Naive thymus-derived CD4-positive, alpha-beta T cell (primary cell): Measurements from ENCODE around the gene CAVIN1. TPM values are rescaled to one million over a fixed set of nuclear protein-coding genes. Genes with fewer than 3 reads are reported as not detected.
"Not testable (repeated sequence)": the region's sequence is repeated elsewhere in the genome, so short reads cannot be mapped to it uniquely, and the experiment has no call there.

ENCODE experiments used
- ATAC-seq: fragments of 150-1000 bp; cut with Tn5 transposase; 2 replicates; pipeline ENCODE4 v1.10.0; 2021; ENCODE audit warnings: mild to moderate bottlenecking, moderate library complexity
- CTCF ChIA-PET: fragments of 350-600 bp; sonication (Branson Sonifier 250); formaldehyde crosslinking; loops from one replicate; lab custom pipeline; 2021; ENCODE audit warnings: antibody characterized with exemption; lab: Charles Lee
- POLR2A ChIA-PET: fragments of 350-600 bp; sonication (Branson Sonifier 250); formaldehyde crosslinking; loops from one replicate; lab custom pipeline; 2021; ENCODE audit warnings: antibody characterized with exemption, inconsistent platforms; lab: Charles Lee
- DNase-seq, 9 donors: peaks; one replicate each; pipeline versions ENCODE4 v3.0.0 to v3.0.0-alpha.2; 2020 to 2022; ENCODE audit warnings: mixed read lengths in 1 of 9
- H3K27ac ChIP-seq: one replicate; pipeline ENCODE4 v1.7.0; 2013; ENCODE audit warnings: mild to moderate bottlenecking, low read depth, low read length, moderate library complexity
- H3K27me3 ChIP-seq, 2 donors: one replicate each; pipeline ENCODE4 v1.7.0; 2013; ENCODE audit warnings: low read length in 2 of 2, mild to moderate bottlenecking in 2 of 2, moderate library complexity in 2 of 2; ENCODE audit not compliant: control insufficient read depth in 2 of 2, insufficient read depth in 2 of 2
- H3K36me3 ChIP-seq, 3 experiments: 1 replicate in 2 of 3; 2 replicates in 1 of 3; pipeline ENCODE4 v1.7.0; 2013; ENCODE audit warnings: low read length in 3 of 3, mild to moderate bottlenecking in 3 of 3, moderate library complexity in 1 of 3; ENCODE audit not compliant: insufficient read depth in 3 of 3, control insufficient read depth in 2 of 3
- H3K4me1 ChIP-seq, 2 donors: one replicate each; pipeline ENCODE4 v1.7.0; 2013; ENCODE audit warnings: low read length in 2 of 2, mild to moderate bottlenecking in 2 of 2, moderate library complexity in 1 of 2; ENCODE audit not compliant: control insufficient read depth in 2 of 2, insufficient read depth in 2 of 2
- H3K4me3 ChIP-seq: 2 replicates; pipeline ENCODE4 v1.7.0; 2013; ENCODE audit warnings: mild to moderate bottlenecking, low read length
- H3K9me3 ChIP-seq, 3 experiments: 1 replicate in 2 of 3; 2 replicates in 1 of 3; pipeline ENCODE4 v1.7.0; 2013; ENCODE audit warnings: low read length in 3 of 3; ENCODE audit not compliant: control insufficient read depth in 2 of 3
- H3K27ac Mint-ChIP-seq, 9 donors: one replicate each; pipeline ENCODE4 v1.8.0; 2020 to 2022; ENCODE audit warnings: mixed read lengths in 9 of 9, mild to moderate bottlenecking in 8 of 9, moderate library complexity in 5 of 9, inconsistent platforms in 2 of 9
- H3K27me3 Mint-ChIP-seq, 5 donors: one replicate each; pipeline ENCODE4 v1.8.0; 2021 to 2022; ENCODE audit warnings: mixed read lengths in 5 of 5, mild to moderate bottlenecking in 1 of 5
- H3K36me3 Mint-ChIP-seq, 5 donors: one replicate each; pipeline ENCODE4 v1.8.0; 2020 to 2022; ENCODE audit warnings: mixed read lengths in 5 of 5, mild to moderate bottlenecking in 3 of 5, inconsistent platforms in 1 of 5
- H3K4me1 Mint-ChIP-seq, 7 donors: one replicate each; pipeline ENCODE4 v1.8.0; 2020 to 2022; ENCODE audit warnings: mixed read lengths in 7 of 7, mild to moderate bottlenecking in 3 of 7, inconsistent platforms in 1 of 7
- H3K4me3 Mint-ChIP-seq, 10 donors: one replicate each; pipeline ENCODE4 v1.8.0; 2020 to 2022; ENCODE audit warnings: mild to moderate bottlenecking in 10 of 10, mixed read lengths in 10 of 10, moderate library complexity in 6 of 10, inconsistent platforms in 2 of 10
- H3K9me3 Mint-ChIP-seq, 11 donors: one replicate each; pipeline ENCODE4 v1.8.0; 2020 to 2022; ENCODE audit warnings: mixed read lengths in 11 of 11, mild to moderate bottlenecking in 4 of 11, inconsistent platforms in 1 of 11, moderate library complexity in 1 of 11
- intact Hi-C, 2 donors: fragments of 100-400 bp; cut with micrococcal nuclease; formaldehyde crosslinking; loops; one replicate each; pipeline ENCODE4 v1.15.1; 2023
- polyA plus RNA-seq, 2 donors: library from polyadenylated mRNA; unstranded; fragments of 300-500 nt; fragmentation: Illumina TruSeq; gene quantifications; one replicate each; pipeline ENCODE4 v1.2.3, GENCODE V29; 2021
- total RNA-seq, 6 experiments: library from RNA in 5 of 6; stranded (reverse) in 5 of 6; gene quantifications; 1 replicate in 5 of 6; 2 replicates in 1 of 6; pipeline ENCODE4 v1.2.3 and lab custom pipeline; 2021 to 2026

The CAVIN1 gene
- total and polyA plus RNA-seq, 7 experiments from 2014 or later = 0.25 to 3.8 (median 0.81) TPM; not detected in 2

- Mint-ChIP-seq H3K4me1 (peaks cover 24 to 47% (median 40%) of the 10 kb centered on the region in 7 donors), H3K9me3 (peaks cover 0 to 2% (median 0%) of the 10 kb centered on the region in 11 donors), H3K36me3 (peaks cover 0 to 17% (median 11%) of the 10 kb centered on the region in 5 donors), H3K27me3 (peaks cover 0 to 20% (median 0%) of the 10 kb centered on the region in 5 donors), H3K27ac (peak overlapping the region; percentile 68 to 95 (median 92)), H3K4me3 (peak overlapping the region; percentile 88 to 97 (median 92))
- ATAC-seq = no peak
- peak overlapping the region; percentile 66 for H3K27ac ChIP-seq
- intact Hi-C loops = loop anchor here (1.0 to 5.0 kb wide), 6 partner anchors 21 to 277 kb away; partner anchors contain the start of genes CAVIN1 (in 1 of the 2), KCNH4 (in 1 of the 2) and STAT3 (in 1 of the 2)
- no peaks in the 10 kb centered on the region for H3K27me3 ChIP-seq
- H3K4me1 ChIP-seq = peaks cover 36 to 39% of the 10 kb centered on the region in 2 donors
- H3K4me3 ChIP-seq = peak overlapping the region; percentile 86
- no peaks in the 10 kb centered on the region for H3K36me3 ChIP-seq
- ChIA-PET CTCF (interaction anchor here (1.0 to 1.2 kb wide), 3 partner anchors 18 to 149 kb away, joined by 3 read pairs; no protein-coding TSS in a partner anchor), POLR2A (interaction anchor here (0.8 to 1.3 kb wide), 3 partner anchors 71 to 151 kb away, joined by 3 read pairs; partner anchors contain the start of gene STAT3)
- peak in 6 of 9 donors; percentile 10 to 27 (median 16) for DNase-seq
- no peaks in the 10 kb centered on the region for H3K9me3 ChIP-seq
These were observed 36.3 kb upstream of the CAVIN1 start for GRCh38 chr17:42459256-42459800.

GRCh38 chr17:42458497-42459255 is 35.6 kb upstream of the CAVIN1 start, which contains the start of gene ATP6V0A1:
TSS of gene ATP6V0A1 (plus strand) at chr17:42458878. CDS start at chr17:42460895, 2,017 bp downstream.
- Histone ChIP-seq H3K27me3 (no peaks in the 10 kb centered on the region), H3K9me3 (no peaks in the 10 kb centered on the region), H3K27ac (peak within 1 kb of the TSS; percentile 66), H3K4me3 (peak within 1 kb of the TSS; percentile 86), H3K4me1 (peaks cover 36 to 39% of the 10 kb centered on the region in 2 donors), H3K36me3 (no peaks in the 10 kb centered on the region)
- ChIA-PET POLR2A (interaction anchor here (0.7 to 1.3 kb wide), 2 partner anchors 150 to 567 kb away, joined by 3 to 5 read pairs; no protein-coding TSS in a partner anchor), CTCF (no interaction called here)
- Mint-ChIP-seq H3K4me3 (peak within 1 kb of the TSS; percentile 88 to 97 (median 92)), H3K27me3 (peaks cover 0 to 27% (median 0%) of the 10 kb centered on the region in 5 donors), H3K9me3 (peaks cover 0 to 2% (median 0%) of the 10 kb centered on the region in 11 donors), H3K36me3 (peaks cover 0 to 14% (median 9%) of the 10 kb centered on the region in 5 donors), H3K4me1 (peaks cover 29 to 47% (median 40%) of the 10 kb centered on the region in 7 donors), H3K27ac (peak within 1 kb of the TSS; percentile 68 to 95 (median 92))
- intact Hi-C loops = loop anchor here (1.0 to 5.0 kb wide), 7 partner anchors 20 to 276 kb away; partner anchors contain the start of genes STAT3 (in 2 of the 2), CAVIN1 (in 1 of the 2) and KCNH4 (in 1 of the 2)
- peak; percentile 93 for ATAC-seq
- peak; percentile 72 to 91 (median 83) for DNase-seq

GRCh38 chr17:42457107-42457792 is 34.2 kb upstream of the CAVIN1 start:
- H3K27me3 Mint-ChIP-seq = peaks cover 0 to 40% (median 0%) of the 10 kb centered on the region in 5 donors
- H3K9me3 Mint-ChIP-seq = peaks cover 0 to 2% (median 0%) of the 10 kb centered on the region in 11 donors
- peak overlapping the region; percentile 8 for H3K27ac ChIP-seq
- H3K4me3 Mint-ChIP-seq = peak overlapping the region; percentile 60 to 91 (median 78)
- H3K4me1 Mint-ChIP-seq = peaks cover 34 to 49% (median 40%) of the 10 kb centered on the region in 7 donors
- peak overlapping the region; percentile 29 for H3K4me3 ChIP-seq
- H3K27ac Mint-ChIP-seq = peak overlapping the region; percentile 39 to 95 (median 84)
- H3K36me3 ChIP-seq = no peaks in the 10 kb centered on the region
- H3K4me1 ChIP-seq = peaks cover 36 to 39% of the 10 kb centered on the region in 2 donors
- CTCF ChIA-PET = no interaction called here
- ATAC-seq (no peak), DNase-seq (no peak)
- intact Hi-C loops = loop anchor here (5.0 kb wide), 3 partner anchors 35 to 275 kb away; partner anchors contain the start of genes CAVIN1 (in 1 of the 2), KCNH4 (in 1 of the 2) and STAT3 (in 1 of the 2)
- no peaks in the 10 kb centered on the region for H3K27me3 ChIP-seq
- POLR2A ChIA-PET = interaction anchor here (0.9 to 1.6 kb wide), 3 partner anchors 67 to 152 kb away, joined by 3 read pairs; partner anchors contain the start of genes RETREG3 and TUBG1
- no peaks in the 10 kb centered on the region for H3K9me3 ChIP-seq
- H3K36me3 Mint-ChIP-seq = peaks cover 0 to 10% (median 7%) of the 10 kb centered on the region in 5 donors

- CTCF ChIA-PET = interaction anchor here (0.5 to 1.1 kb wide), 3 partner anchors 16 to 155 kb away, joined by 3 read pairs; no protein-coding TSS in a partner anchor
- Mint-ChIP-seq H3K4me3 (peak overlapping the region; percentile 60 to 91 (median 74)), H3K9me3 (peaks cover 0 to 2% (median 0%) of the 10 kb centered on the region in 11 donors), H3K4me1 (peaks cover 34 to 49% (median 40%) of the 10 kb centered on the region in 7 donors), H3K27me3 (peaks cover 0 to 40% (median 0%) of the 10 kb centered on the region in 5 donors), H3K27ac (peak overlapping the region; percentile 2 to 95 (median 84)), H3K36me3 (peaks cover 0 to 6% (median 4%) of the 10 kb centered on the region in 5 donors)
- intact Hi-C loops = loop anchor here (1.0 to 5.0 kb wide), 4 partner anchors 28 to 274 kb away; partner anchors contain the start of genes CAVIN1 (in 1 of the 2), KCNH4 (in 1 of the 2) and STAT3 (in 1 of the 2)
- Histone ChIP-seq H3K27ac (peak overlapping the region; percentile 8), H3K27me3 (no peaks in the 10 kb centered on the region), H3K4me3 (peak overlapping the region; percentile 29), H3K4me1 (peaks cover 36 to 39% of the 10 kb centered on the region in 2 donors), H3K9me3 (no peaks in the 10 kb centered on the region), H3K36me3 (no peaks in the 10 kb centered on the region)
- DNase-seq = peak in 7 of 9 donors; percentile 62 to 80 (median 77)
- POLR2A ChIA-PET = interaction anchor here (0.6 to 1.6 kb wide), 8 partner anchors 9 to 153 kb away, joined by 3 read pairs; partner anchors contain the start of genes RETREG3, STAT3 and TUBG1
- ATAC-seq = peak; percentile 56
These were observed 33.4 kb upstream of the CAVIN1 start for GRCh38 chr17:42456223-42457106.

GRCh38 chr17:42454987-42455386 is 31.9 kb upstream of the CAVIN1 start:
- H3K27ac ChIP-seq, DNase-seq, H3K27ac Mint-ChIP-seq, H3K27me3 ChIP-seq, H3K36me3 Mint-ChIP-seq, H3K9me3 ChIP-seq, H3K36me3 ChIP-seq, H3K4me3 ChIP-seq, ATAC-seq, H3K9me3 Mint-ChIP-seq: not testable (repeated sequence)
- ChIA-PET POLR2A (interaction anchor here (0.6 kb wide), 2 partner anchors 222 to 353 kb away, joined by 3 read pairs; no protein-coding TSS in a partner anchor), CTCF (interaction anchor here (0.6 to 1.1 kb wide), 3 partner anchors 14 to 24 kb away, joined by 3 read pairs; no protein-coding TSS in a partner anchor)
- H3K4me1 Mint-ChIP-seq = peaks cover 30 to 40% (median 33%) of the 10 kb centered on the region in 7 donors
- peaks cover 0 to 40% (median 0%) of the 10 kb centered on the region in 5 donors for H3K27me3 Mint-ChIP-seq
- peak overlapping the region in 1 of 10 donors; percentile 16 for H3K4me3 Mint-ChIP-seq
- intact Hi-C loops = loop anchor here (5.0 kb wide), 3 partner anchors 33 to 273 kb away; partner anchors contain the start of genes CAVIN1 (in 1 of the 2), KCNH4 (in 1 of the 2) and STAT3 (in 1 of the 2)
- H3K4me1 ChIP-seq = peaks cover 31 to 34% of the 10 kb centered on the region in 2 donors
